NCI-H1092 treated with DMSO at 0.1 percent for 48 hours (cell line): ENCODE results near the gene SIRT3.
"Not testable (repeated sequence)": the region's sequence is repeated elsewhere in the genome, so short reads cannot be mapped to it uniquely, and the experiment has no call there.

Experiments
- DNase-seq: peaks from one replicate; lab custom pipeline; 2025; lab: John Stamatoyannopoulos, UW

SIRT3 gene

GRCh38 chr11:270451-271318 lies 34.5 kb upstream of the SIRT3 start:
- DNase-seq, result no peak

GRCh38 chr11:269146-269890 lies 33.2 kb upstream of the SIRT3 start:
- no peak for DNase-seq

- DNase-seq, result not testable (repeated sequence)
Measured at GRCh38 chr11:268716-269145, 32.6 kb upstream of the SIRT3 start.

- no peak for DNase-seq
Measured at GRCh38 chr11:267491-267994, 31.4 kb upstream of the SIRT3 start.

GRCh38 chr11:266676-267439 lies 30.7 kb upstream of the SIRT3 start:
- no peak for DNase-seq

GRCh38 chr11:261624-262023 lies 25.5 kb upstream of the SIRT3 start:
- no peak for DNase-seq

- DNase-seq, result no peak
Measured at GRCh38 chr11:259413-259812, 23.3 kb upstream of the SIRT3 start.

GRCh38 chr11:257766-258493 lies 21.8 kb upstream of the SIRT3 start:
- DNase-seq, result no peak

GRCh38 chr11:256952-257737 lies 21.0 kb upstream of the SIRT3 start:
- DNase-seq, result no peak

GRCh38 chr11:255816-256215 lies 19.7 kb upstream of the SIRT3 start:
- DNase-seq, result no peak

GRCh38 chr11:255176-255575 lies 19.0 kb upstream of the SIRT3 start:
- no peak for DNase-seq

- no peak for DNase-seq
Measured at GRCh38 chr11:253886-254270, 17.7 kb upstream of the SIRT3 start.

- DNase-seq, result no peak
Measured at GRCh38 chr11:253160-253885, 17.2 kb upstream of the SIRT3 start.

GRCh38 chr11:252666-253065 lies 16.5 kb upstream of the SIRT3 start:
- DNase-seq, result no peak

GRCh38 chr11:251550-251949 lies 15.4 kb upstream of the SIRT3 start:
- no peak for DNase-seq

GRCh38 chr11:250740-251299 lies 14.7 kb upstream of the SIRT3 start:
- DNase-seq, result no peak

GRCh38 chr11:250274-250673 lies 14.1 kb upstream of the SIRT3 start:
- DNase-seq, result no peak

- no peak for DNase-seq
Measured at GRCh38 chr11:249062-249461, 12.9 kb upstream of the SIRT3 start.

- no peak for DNase-seq
Measured at GRCh38 chr11:244376-244775, 8.2 kb upstream of the SIRT3 start.

- no peak for DNase-seq
Measured at GRCh38 chr11:241634-242033, 5.5 kb upstream of the SIRT3 start.
